Measurements from ENCODE around the gene NECAB2.

DNA sequence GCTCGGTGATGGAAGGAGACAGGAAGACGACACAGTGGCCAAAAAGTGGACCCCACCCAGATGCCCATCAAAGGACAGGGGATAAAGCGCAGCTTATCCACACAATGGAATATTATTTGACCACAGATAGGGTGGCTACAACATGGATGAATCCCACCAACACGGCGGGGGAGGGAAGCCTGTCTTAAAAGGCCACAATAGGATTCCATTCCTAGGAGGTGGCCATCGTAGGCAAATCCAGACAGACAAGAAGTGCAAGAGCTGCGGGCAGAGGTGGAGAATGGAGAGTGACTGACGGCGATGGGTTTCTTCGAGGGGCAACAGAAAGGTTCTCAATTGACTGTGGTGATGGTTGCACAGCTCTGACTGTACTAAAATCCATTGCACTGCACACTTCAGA is 58.6 kb downstream of the NECAB2 start:
- no peak for TF ChIP-seq CSDC2 (CRISPR knock-in tag; IDR thresholded peaks at IDR 0.05)
- no peak for TF ChIP-seq RARB (CRISPR knock-in tag; IDR thresholded peaks at IDR 0.05)
- no peak for TF ChIP-seq GLIS3 (CRISPR knock-in tag; IDR thresholded peaks at IDR 0.05)
